ENCODE results near the gene RSRP1. TPM values are rescaled to one million over a fixed set of nuclear protein-coding genes. Genes with fewer than 3 reads are reported as not detected.
"Not testable (repeated sequence)": the region's sequence is repeated elsewhere in the genome, so short reads cannot be mapped to it uniquely, and the experiment has no call there.

The RSRP1 gene, protein sequence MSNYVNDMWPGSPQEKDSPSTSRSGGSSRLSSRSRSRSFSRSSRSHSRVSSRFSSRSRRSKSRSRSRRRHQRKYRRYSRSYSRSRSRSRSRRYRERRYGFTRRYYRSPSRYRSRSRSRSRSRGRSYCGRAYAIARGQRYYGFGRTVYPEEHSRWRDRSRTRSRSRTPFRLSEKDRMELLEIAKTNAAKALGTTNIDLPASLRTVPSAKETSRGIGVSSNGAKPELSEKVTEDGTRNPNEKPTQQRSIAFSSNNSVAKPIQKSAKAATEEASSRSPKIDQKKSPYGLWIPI
- polyA plus RNA-seq, result 56.0 TPM

DNA sequence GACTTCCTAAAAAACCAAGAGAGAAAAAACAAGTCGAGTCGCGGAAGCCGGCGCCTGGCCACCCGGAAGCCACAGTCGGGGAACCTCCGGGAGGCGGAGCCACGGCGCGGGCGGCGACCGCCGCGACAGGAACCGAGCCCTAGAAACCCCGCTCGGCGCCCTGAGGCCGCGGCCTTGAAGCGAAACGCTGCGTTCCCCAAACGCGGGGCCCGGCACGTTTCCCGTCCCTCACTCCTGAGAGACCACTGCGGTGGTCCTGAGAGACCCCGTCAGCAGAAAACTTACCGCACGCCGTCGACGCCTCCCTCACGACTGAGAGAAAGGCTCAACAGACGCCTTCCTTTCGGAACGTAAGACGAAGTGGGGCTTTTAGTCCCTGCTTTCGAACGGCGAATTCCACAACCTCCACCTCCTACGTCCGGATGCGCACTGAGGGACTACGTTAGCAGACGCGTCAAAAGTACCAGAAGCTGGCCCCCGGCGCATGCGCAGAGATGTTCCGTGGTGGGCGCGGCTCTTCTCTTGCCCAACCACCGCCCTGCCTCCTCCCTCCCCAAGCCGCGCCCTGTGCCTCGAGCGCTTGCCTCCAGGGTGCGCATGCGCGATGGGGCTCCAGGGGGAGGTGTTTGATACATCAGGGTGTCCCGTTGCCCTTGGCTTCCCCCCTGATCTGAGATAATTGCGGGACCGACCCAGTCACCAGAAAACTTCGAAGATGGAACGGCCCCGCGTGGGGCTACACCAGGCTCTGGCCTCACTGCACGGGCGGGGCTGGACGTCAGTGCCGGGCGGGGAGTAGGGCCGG lies at the start of gene RSRP1:
RSRP1 (minus strand) TSS at position 431 of the 805 bp plus-strand sequence. CDS start 491 bp downstream, outside the sequence.
- no peaks in the 10 kb centered on the region for H3K36me3 Mint-ChIP-seq

DNA sequence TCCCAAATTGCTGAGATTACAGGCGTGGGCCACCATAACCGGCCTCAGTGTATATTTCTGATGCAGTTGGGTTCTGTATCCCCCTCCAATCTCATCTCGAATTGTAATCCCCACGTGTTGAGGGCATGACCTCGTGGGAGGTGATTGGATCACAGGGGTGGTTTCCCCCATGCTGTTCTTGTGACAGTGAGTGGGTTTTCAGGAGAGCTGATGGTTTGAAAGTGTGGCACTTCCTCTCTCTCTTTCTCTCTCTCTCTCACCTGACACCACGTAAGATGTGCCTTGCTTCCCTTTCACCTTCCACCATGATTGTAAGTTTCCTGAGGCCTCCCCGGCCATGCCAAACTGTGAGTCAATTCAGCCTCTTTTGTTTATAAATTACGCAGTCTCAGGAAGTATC lies 49.2 kb upstream of the RSRP1 start:
- not testable (repeated sequence) for H3K27me3 Mint-ChIP-seq, H3K27ac Mint-ChIP-seq, H3K4me3 Mint-ChIP-seq, H3K36me3 Mint-ChIP-seq, H3K4me1 Mint-ChIP-seq, H3K9me3 Mint-ChIP-seq

More for the DNA sequence above, at the start of gene RSRP1:
- Mint-ChIP-seq H3K9me3 (no peaks in the 10 kb centered on the region), H3K27me3 (no peaks in the 10 kb centered on the region), H3K27ac (peak within 1 kb of the TSS; percentile 98 to 100 (median 99)), H3K4me1 (peaks cover 29 to 38% (median 32%) of the 10 kb centered on the region in 3 donors), H3K4me3 (peak within 1 kb of the TSS; percentile 95 to 99 (median 98))

DNA sequence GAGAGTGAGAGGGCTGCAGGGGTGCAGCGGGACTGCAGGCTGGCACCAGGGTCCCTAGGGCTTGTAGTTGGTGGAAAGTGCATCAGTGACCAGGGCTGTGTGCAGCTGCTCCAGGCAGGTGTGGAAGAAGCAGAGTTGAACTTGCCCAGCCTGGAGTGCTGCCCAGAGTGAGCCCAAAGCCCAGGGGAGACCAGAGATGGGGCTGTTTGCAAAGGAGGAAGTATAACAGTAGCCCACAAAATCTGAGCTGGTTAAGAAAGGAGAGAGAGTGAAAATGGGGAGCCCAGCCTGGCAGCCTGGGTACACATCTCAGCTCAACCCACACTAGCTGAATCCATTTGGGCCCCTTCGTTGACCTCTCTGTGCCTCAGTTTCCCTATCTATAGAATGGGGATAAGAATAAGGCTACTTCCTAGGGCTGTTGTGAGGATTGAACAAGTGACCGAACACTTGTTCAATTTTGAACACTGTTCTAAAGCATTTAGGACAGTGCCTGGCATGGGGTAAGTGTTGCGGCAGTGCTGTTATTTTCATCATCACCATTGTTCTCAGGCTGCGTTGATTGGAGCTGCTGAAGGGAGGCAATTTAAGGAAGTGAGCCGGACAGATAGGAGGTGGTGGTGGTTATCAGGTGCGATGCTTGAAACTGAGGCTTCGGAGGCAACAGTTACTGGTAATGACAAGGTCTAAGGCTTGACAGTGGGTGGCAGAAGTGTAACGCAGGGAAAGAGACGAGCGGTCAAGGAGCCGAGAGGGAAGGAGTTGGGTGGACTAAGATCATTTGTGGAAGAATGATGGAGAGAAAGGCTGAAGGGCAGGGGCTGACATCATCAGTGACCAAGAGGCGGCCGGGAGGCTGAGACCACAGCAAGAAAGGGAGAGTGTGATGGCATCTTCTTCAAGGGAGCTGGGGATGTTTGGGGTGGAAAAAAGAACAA lies 47.9 kb upstream of the RSRP1 start:
- not testable (repeated sequence) for H3K27me3 Mint-ChIP-seq, H3K27ac Mint-ChIP-seq, H3K4me1 Mint-ChIP-seq, H3K9me3 Mint-ChIP-seq, H3K36me3 Mint-ChIP-seq, H3K4me3 Mint-ChIP-seq

DNA sequence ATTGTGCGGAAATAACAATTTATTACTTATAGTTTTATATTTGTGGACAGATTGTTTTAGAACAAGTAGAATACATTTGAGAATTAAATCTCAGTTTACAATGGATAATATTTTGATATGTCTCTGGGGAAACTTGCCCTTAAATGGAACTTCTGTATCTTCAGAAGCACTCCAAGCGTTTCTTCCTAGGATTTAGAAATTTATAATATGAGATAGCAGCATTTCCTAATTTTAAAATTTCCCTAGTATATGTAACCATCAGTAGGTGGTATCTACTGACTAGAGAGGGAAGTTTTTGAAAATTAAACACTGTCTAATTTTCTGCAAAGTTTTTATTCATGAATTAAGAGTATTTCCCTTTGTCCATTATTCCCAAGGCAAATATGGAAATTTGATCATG lies 46.2 kb upstream of the RSRP1 start:
- not testable (repeated sequence) for H3K9me3 Mint-ChIP-seq, H3K4me1 Mint-ChIP-seq, H3K27ac Mint-ChIP-seq, H3K36me3 Mint-ChIP-seq, H3K27me3 Mint-ChIP-seq, H3K4me3 Mint-ChIP-seq

DNA sequence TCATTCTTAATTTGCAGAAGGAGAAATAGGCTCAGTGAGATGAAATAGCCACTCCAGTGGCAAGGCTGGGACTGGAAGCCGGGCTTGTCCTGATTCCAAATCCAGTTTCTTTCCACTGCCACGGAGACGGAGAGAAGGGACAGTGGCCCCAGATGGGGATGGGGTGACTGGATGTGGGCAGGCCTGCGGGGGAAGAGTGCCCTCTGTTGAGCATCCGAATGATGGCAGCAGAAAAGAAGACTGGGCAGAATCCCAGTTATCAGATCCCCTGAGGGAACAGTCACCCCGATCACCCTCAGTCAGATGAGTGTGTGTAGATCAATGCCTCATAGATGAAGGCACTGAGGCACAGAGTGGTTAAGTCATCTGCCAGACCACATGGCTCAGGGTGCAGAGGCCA lies 42.8 kb upstream of the RSRP1 start:
- H3K27me3 Mint-ChIP-seq, H3K9me3 Mint-ChIP-seq, H3K4me3 Mint-ChIP-seq, H3K36me3 Mint-ChIP-seq, H3K4me1 Mint-ChIP-seq, H3K27ac Mint-ChIP-seq: not testable (repeated sequence)

DNA sequence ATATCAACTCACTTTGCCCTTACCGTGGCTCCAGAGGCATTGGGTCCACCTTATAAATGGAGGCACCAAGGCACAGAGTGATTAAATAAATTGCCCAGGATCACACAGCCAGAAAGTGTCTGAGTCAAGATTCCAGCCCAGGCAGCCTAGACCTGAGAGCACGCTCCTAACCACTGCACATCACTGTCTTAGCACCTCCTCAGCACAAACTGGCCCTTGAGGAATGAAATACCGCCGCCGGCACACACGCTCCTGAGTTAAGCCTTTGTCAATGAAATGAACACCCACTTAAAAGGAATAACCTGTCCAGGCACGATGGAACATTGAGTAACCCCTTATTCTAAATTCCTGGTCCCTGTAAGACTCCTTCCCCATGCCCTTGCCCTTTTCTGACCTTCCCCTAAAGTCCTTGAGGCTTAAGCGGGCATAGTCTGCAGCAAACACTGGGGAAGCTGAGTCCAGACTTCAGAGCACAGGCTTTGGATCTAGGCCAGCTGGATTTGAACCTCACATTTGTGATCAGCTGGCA lies 41.4 kb upstream of the RSRP1 start:
- H3K9me3 Mint-ChIP-seq, H3K4me3 Mint-ChIP-seq, H3K27ac Mint-ChIP-seq, H3K27me3 Mint-ChIP-seq, H3K36me3 Mint-ChIP-seq, H3K4me1 Mint-ChIP-seq: not testable (repeated sequence)

DNA sequence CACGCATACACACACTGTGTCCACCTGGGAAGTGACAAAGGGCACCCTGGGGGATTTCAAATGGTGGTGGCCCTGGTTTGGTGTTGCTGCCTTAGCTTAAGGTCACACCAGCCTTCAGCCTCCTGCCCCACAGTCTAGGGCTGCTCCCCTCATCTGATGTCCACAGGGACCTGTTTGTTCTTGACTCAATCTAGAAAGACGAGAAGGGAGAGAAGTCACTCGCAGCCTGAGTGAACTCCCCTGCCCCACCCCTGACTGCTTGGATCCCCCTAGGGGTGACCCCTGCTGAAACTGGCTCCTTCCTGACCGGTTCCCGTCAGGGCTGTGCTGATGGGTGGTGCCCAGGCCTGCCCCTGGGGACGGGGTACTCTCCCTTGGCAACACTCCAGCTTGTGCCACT lies 39.9 kb upstream of the RSRP1 start:
- H3K4me1 Mint-ChIP-seq, H3K27me3 Mint-ChIP-seq, H3K27ac Mint-ChIP-seq, H3K4me3 Mint-ChIP-seq, H3K36me3 Mint-ChIP-seq, H3K9me3 Mint-ChIP-seq: not testable (repeated sequence)

DNA sequence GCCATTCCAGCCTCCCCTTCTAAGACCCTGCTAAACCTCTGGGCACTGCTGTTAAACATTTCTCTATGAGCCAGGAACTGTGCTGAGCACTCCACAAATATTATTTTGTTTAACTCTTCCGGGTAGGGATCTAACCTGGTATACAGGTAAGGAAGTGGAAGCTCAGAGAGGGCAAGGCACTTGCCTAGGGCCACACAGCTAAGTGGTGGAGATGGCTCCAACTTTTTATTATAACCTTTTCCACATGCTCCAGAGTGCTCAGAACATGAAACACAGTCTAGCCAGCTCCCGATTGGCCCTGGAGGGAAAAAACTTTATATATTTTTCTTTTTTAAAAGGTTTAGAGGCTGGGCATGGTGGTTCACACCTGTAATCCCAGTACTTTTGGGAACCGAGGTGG lies 38.6 kb upstream of the RSRP1 start:
- not testable (repeated sequence) for H3K36me3 Mint-ChIP-seq

DNA sequence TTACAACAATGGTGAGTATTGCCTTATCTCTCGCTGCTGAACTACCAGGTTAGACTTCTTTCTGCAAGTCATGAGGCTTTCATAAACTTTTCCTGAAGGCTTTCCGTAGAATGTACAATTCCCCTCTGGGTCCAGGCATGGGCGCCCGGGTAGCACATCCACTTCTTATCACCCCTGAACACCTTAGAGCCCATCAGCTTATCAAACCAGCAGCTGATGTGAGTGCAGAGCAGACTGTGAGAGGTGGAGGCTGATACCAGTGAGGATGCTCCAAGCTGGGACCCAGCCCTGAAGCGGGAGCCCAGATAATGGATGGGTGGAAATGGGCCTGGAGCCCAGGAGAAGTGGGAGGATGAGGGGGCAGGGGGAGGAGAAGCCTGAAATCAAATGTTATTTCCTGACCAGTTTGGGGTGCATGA lies 32.4 kb upstream of the RSRP1 start:
- H3K4me1 Mint-ChIP-seq, H3K9me3 Mint-ChIP-seq, H3K36me3 Mint-ChIP-seq, H3K27ac Mint-ChIP-seq, H3K27me3 Mint-ChIP-seq, H3K4me3 Mint-ChIP-seq: not testable (repeated sequence)

More for the DNA sequence above, 38.6 kb upstream of the RSRP1 start:
- H3K27ac Mint-ChIP-seq, H3K4me3 Mint-ChIP-seq, H3K4me1 Mint-ChIP-seq, H3K9me3 Mint-ChIP-seq, H3K27me3 Mint-ChIP-seq: not testable (repeated sequence)

DNA sequence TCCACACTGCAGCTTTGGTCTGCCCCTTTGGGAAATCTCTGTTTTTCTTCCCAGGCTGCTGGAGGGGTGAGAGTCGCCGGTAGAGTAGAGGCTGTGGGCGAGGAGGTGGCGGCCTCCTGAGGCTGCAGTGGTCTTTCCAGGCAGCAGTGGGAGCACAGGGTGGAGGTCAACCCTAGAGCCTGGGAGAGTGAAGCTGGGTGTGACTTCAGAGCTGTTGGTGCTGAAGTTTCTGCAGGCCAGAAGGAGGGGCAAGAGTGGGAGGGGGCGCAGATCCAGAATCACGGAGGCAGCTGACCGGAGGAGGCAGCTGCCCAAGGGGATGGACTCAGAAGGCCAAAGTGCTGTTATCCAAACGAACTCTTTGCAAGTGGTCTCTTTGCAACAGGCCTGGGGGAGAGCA lies 31.5 kb upstream of the RSRP1 start:
- not testable (repeated sequence) for H3K27ac Mint-ChIP-seq, H3K4me1 Mint-ChIP-seq, H3K36me3 Mint-ChIP-seq, H3K27me3 Mint-ChIP-seq, H3K9me3 Mint-ChIP-seq, H3K4me3 Mint-ChIP-seq

DNA sequence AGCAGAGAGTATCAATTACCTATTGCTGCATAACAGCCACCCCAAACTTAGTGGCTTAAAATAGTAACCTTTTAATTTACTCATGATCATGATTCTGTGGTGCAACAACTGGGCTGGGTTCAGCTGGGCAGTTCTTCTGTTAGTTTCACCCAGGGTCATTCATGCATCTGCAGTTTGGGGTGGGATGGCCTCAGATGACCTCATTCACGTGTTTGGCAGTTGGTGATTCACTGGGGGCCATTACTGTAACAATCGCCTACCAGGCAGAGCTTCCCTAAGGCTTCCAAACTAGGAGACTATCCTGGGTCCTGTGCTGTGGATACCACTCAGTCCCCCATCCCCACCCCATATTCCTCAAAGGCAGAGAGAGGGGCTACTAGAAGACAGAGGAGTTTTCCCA lies 31.1 kb upstream of the RSRP1 start:
- H3K27me3 Mint-ChIP-seq, H3K9me3 Mint-ChIP-seq, H3K36me3 Mint-ChIP-seq, H3K4me1 Mint-ChIP-seq, H3K4me3 Mint-ChIP-seq, H3K27ac Mint-ChIP-seq: not testable (repeated sequence)

DNA sequence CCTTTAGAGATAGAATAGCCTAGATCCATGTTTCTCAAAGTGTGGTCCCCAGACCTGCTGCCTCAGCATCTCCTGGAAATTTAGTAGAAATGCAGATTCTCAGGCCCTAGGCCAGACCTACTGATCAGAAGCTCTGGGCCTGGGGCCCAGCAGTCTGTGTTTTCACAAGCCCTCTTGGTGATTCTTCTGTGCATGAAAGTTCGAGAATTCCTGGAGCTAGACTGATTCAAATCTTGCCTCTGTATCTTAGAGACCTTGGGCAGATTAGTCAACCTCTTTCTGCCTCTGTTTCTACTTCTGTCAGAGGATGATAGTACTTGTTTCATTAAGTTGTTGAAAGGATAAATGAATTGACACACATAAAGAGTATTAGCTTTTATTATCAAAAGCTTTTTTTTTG lies 30.0 kb upstream of the RSRP1 start:
- H3K36me3 Mint-ChIP-seq, H3K27ac Mint-ChIP-seq, H3K4me3 Mint-ChIP-seq, H3K4me1 Mint-ChIP-seq, H3K27me3 Mint-ChIP-seq, H3K9me3 Mint-ChIP-seq: not testable (repeated sequence)

DNA sequence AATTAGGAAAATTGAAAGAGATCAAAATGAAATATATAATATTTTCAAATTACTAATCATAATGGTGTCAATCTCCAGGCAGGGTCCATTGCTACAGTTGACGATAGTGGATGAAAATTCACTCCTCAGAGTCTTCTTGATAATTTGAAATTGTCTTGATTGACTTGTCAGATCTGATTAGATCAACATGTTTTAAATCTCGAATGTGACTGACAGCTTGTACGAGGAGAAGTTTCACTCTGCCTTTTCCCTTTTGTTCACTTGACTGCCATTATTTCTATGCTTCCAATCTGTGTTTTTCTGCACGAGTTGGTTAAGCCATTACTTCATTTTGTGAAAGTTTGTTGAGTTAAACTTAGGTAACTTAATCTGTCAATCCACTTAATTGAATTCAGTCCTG lies 28.4 kb upstream of the RSRP1 start:
- not testable (repeated sequence) for H3K27me3 Mint-ChIP-seq, H3K9me3 Mint-ChIP-seq, H3K4me3 Mint-ChIP-seq, H3K4me1 Mint-ChIP-seq, H3K27ac Mint-ChIP-seq, H3K36me3 Mint-ChIP-seq

DNA sequence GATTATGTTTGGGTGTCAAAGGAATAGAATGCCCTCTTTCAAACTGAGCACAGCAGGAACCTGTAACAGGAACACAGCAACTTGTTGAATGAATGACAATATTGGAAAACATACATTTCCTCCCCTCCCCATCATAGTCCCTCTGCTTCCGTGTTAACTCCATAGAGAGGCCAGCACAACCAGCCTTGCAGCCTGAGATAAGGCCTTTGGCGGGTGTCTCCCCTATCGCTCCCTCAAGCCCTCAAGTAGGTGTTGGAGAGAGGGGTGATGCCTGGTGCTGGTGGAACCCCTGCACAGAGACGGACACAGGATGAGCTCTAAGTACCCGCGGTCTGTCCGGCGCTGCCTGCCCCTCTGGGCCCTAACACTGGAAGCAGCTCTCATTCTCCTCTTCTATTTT lies 25.0 kb upstream of the RSRP1 start, which contains the start of gene RHD:
RHD (plus strand) TSS at position 272 of the 400 bp plus-strand sequence; CDS start at position 311, 39 bp downstream.
- not testable (repeated sequence) for H3K4me3 Mint-ChIP-seq, H3K9me3 Mint-ChIP-seq, H3K36me3 Mint-ChIP-seq, H3K4me1 Mint-ChIP-seq, H3K27ac Mint-ChIP-seq, H3K27me3 Mint-ChIP-seq

DNA sequence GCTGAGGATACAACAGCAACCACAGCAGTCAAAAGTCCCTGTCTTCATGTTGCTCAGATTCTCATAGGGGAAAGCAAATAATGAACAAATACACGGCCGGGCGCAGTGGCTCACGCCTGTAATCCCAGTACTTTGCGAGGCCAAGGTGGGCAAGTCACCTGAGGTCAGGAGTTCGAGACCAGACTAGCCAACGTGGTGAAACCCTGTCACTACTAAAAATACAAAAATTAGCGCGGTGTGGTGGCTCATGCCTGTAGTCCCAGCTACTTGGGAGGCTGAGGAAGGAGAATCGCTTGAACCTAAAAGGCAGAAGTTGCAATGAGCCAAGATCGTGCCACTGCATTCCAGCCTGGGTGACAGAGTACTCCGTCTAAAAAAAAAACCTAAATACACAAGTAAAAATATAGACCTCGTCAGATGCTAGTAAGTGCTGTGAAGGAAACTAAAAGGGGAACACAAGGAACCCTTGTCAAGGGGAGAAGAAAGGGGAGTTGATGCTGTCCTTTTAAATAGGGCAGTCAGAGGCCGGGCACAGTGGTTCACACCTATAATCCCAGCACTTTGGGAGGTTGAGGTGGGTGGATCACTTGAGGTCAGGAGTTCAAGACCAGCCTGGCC lies 21.0 kb upstream of the RSRP1 start:
- H3K9me3 Mint-ChIP-seq, H3K4me1 Mint-ChIP-seq, H3K27me3 Mint-ChIP-seq, H3K36me3 Mint-ChIP-seq: not testable (repeated sequence)
- Mint-ChIP-seq H3K4me3 (peak overlapping the region; percentile 86 to 91 (median 88)), H3K27ac (peak overlapping the region; percentile 63 to 93 (median 91))
